HCT116 (cell line): ENCODE measurements around the gene HORMAD2. TPM values are rescaled to one million over a fixed set of nuclear protein-coding genes. Genes with fewer than 3 reads are reported as not detected.

Experiments
- ATAC-seq: fragments of 200-7000 bp; cut with Tn5 transposase; 2 replicates; pipeline ENCODE4 v1.9.1; 2020; ENCODE audit warnings: mild to moderate bottlenecking, moderate library complexity
- BruUV-seq: library from RNA; stranded (reverse); fragments of 400-500 nt; replicated peaks from 2 replicates; lab custom pipeline; 2021; lab: Mats Ljungman, UMichigan
- CTCF ChIA-PET: fragments of 300-600 bp; sonication (Branson Sonifier 250); formaldehyde crosslinking; loops from one replicate; lab custom pipeline; 2021; ENCODE audit warnings: antibody characterized with exemption; lab: Charles Lee
- POLR2A ChIA-PET: fragments of 300-600, 350-600 bp; sonication (Branson Sonifier 250); formaldehyde crosslinking; loops from one replicate; lab custom pipeline; 2021; ENCODE audit warnings: antibody characterized with exemption; lab: Charles Lee
- RAD21 ChIA-PET, 2 experiments: fragments of 300-600 bp; sonication (Branson Sonifier 250); formaldehyde crosslinking; loops; one replicate each; lab custom pipeline; 2023; ENCODE audit warnings: low total read pairs in 2 of 2; ENCODE audit not compliant: uncharacterized antibody in 2 of 2, unreplicated experiment in 2 of 2, low non-redundant PET in 1 of 2; lab: Charles Lee
- DNase-seq: peaks from one replicate; pipeline ENCODE4 v3.0.0-alpha.2; 2010; ENCODE audit warnings: low read depth, low spot score
- H2AFZ ChIP-seq: fragments of 200-600 bp; shearing (Covaris generic), sonication (generic); 2 replicates; pipeline ENCODE4 v1.6.1; 2017; ENCODE audit warnings: low read depth, mixed run types, mixed read lengths, antibody characterized with exemption, low read length; ENCODE audit not compliant: poor library complexity, severe bottlenecking
- H3K27ac ChIP-seq: 2 replicates; pipeline ENCODE4 v1.5.1; 2012; ENCODE audit warnings: low read depth, low read length
- H3K27me3 ChIP-seq: fragments of 200-600 bp; sonication (generic); 2 replicates; pipeline ENCODE4 v1.6.1; 2016; ENCODE audit warnings: mixed run types, low read length, mixed read lengths; ENCODE audit not compliant: insufficient read depth
- H3K36me3 ChIP-seq, 2 experiments: fragments of 200-500 bp in 1 of 2; fragments of 200-600 bp in 1 of 2; sonication (Bioruptor generic) in 1 of 2; sonication (generic) in 1 of 2; 2 replicates each; pipeline versions ENCODE4 v1.5.1 to v1.6.1; 2014 to 2016; ENCODE audit warnings: low read length in 2 of 2, inconsistent platforms in 1 of 2, mixed read lengths in 1 of 2, mixed run types in 1 of 2; ENCODE audit not compliant: insufficient read depth in 2 of 2, control insufficient read depth in 1 of 2
- H3K4me1 ChIP-seq, 2 experiments: fragments of 200-600 bp in 1 of 2; sonication (generic) in 1 of 2; 2 replicates each; pipeline versions ENCODE4 v1.5.1 to v1.6.1; 2012 to 2017; ENCODE audit warnings: low read length in 2 of 2, inconsistent platforms in 1 of 2, mild to moderate bottlenecking in 1 of 2, mixed read lengths in 1 of 2, mixed run types in 1 of 2, moderate library complexity in 1 of 2; ENCODE audit not compliant: insufficient read depth in 2 of 2, control insufficient read depth in 1 of 2
- H3K4me2 ChIP-seq: fragments of 200-600 bp; sonication (generic); 2 replicates; pipeline ENCODE4 v1.6.1; 2017; ENCODE audit warnings: mixed run types, low read length, mixed read lengths
- H3K4me3 ChIP-seq, 2 experiments: fragments of 200-600 bp in 1 of 2; sonication (generic) in 1 of 2; replicated peaks in 1 of 2; 2 replicates each; pipeline ENCODE4 v1.5.1; 2011 to 2016; ENCODE audit warnings: low read length in 2 of 2, control low read depth in 1 of 2, low read depth in 1 of 2, mild to moderate bottlenecking in 1 of 2, mixed read lengths in 1 of 2, mixed run types in 1 of 2
- H3K79me2 ChIP-seq: fragments of 200-600 bp; sonication (generic); 2 replicates; pipeline ENCODE4 v1.6.1; 2017; ENCODE audit warnings: mild to moderate bottlenecking, mixed run types, low read length, moderate library complexity, mixed read lengths; ENCODE audit not compliant: insufficient read depth
- H3K9ac ChIP-seq: fragments of 200-600 bp; sonication (generic); 2 replicates; pipeline ENCODE4 v1.6.1; 2016; ENCODE audit warnings: low read length, mixed read lengths
- H3K9me2 ChIP-seq: fragments of 200-600 bp; sonication (generic), shearing (Covaris generic); 2 replicates; pipeline ENCODE4 v1.6.1; 2017; ENCODE audit warnings: mixed run types, mild to moderate bottlenecking, moderate library complexity; ENCODE audit not compliant: insufficient read depth
- H3K9me3 ChIP-seq, 2 experiments: fragments of 200-500 bp in 1 of 2; fragments of 200-600 bp in 1 of 2; sonication (Bioruptor generic) in 1 of 2; sonication (generic) in 1 of 2; 2 replicates each; pipeline ENCODE4 v1.6.1; 2014 to 2017; ENCODE audit warnings: low read length in 2 of 2, mixed read lengths in 2 of 2, inconsistent platforms in 1 of 2, low read depth in 1 of 2, mild to moderate bottlenecking in 1 of 2, mixed run types in 1 of 2, moderate library complexity in 1 of 2; ENCODE audit not compliant: control insufficient read depth in 1 of 2, insufficient read depth in 1 of 2
- H4K20me1 ChIP-seq: fragments of 200-600 bp; sonication (generic), shearing (Covaris generic); 2 replicates; pipeline ENCODE4 v1.6.1; 2017; ENCODE audit warnings: mixed run types, mild to moderate bottlenecking, moderate library complexity; ENCODE audit not compliant: insufficient read depth
- CBX3 ChIP-seq: IDR thresholded peaks from 2 replicates; pipeline ENCODE4 v1.6.1; 2012; ENCODE audit warnings: low read depth
- CEBPB ChIP-seq: IDR thresholded peaks from 2 replicates; pipeline ENCODE4 v1.6.1; 2012; ENCODE audit warnings: low read depth
- ELF1 ChIP-seq: IDR thresholded peaks from 2 replicates; pipeline ENCODE4 v1.6.1; 2012; ENCODE audit warnings: low read depth, borderline replicate concordance
- EZH2 ChIP-seq: fragments of 200-600 bp; sonication (generic); IDR thresholded peaks from 2 replicates; pipeline ENCODE4 v1.6.1; 2017; ENCODE audit warnings: antibody characterized with exemption, mixed run types
- FOSL1 ChIP-seq: IDR thresholded peaks from 2 replicates; pipeline ENCODE4 v1.6.1; 2012; ENCODE audit warnings: low read depth
- POLR2AphosphoS5 ChIP-seq: IDR thresholded peaks from 2 replicates; pipeline ENCODE4 v1.6.1; 2011; ENCODE audit warnings: mild to moderate bottlenecking, low read depth, low read length, moderate library complexity
- SRF ChIP-seq: IDR thresholded peaks from 2 replicates; pipeline ENCODE4 v1.6.1; 2012; ENCODE audit warnings: low read depth
- TCF7L2 ChIP-seq: IDR thresholded peaks from 2 replicates; pipeline ENCODE4 v1.7.0; 2011; ENCODE audit warnings: borderline replicate concordance, inconsistent platforms; ENCODE audit not compliant: insufficient read depth, insufficient read length; ENCODE audit errors: extremely low read depth
- YY1 ChIP-seq: IDR thresholded peaks from 2 replicates; pipeline ENCODE4 v1.6.1; 2011; ENCODE audit warnings: low read length, low read depth, moderate library complexity, mild to moderate bottlenecking; ENCODE audit not compliant: insufficient replicate concordance; ENCODE audit errors: extremely low read depth
- ZFX ChIP-seq: fragments of 450-650 bp; IDR thresholded peaks from 2 replicates; pipeline ENCODE4 v1.6.1; 2017
- ZNF274 ChIP-seq: fragments of 200-500 bp; sonication (Bioruptor generic); IDR thresholded peaks from 2 replicates; pipeline ENCODE4 v1.6.1; 2014; ENCODE audit warnings: mild to moderate bottlenecking, low read depth, low read length, inconsistent platforms
- intact Hi-C: fragments of 100-400 bp; cut with micrococcal nuclease; formaldehyde crosslinking; loops from 2 replicates; pipeline ENCODE4 v1.10.0; 2022
- total RNA-seq: library from RNA; stranded (reverse); gene quantifications from one replicate; pipeline ENCODE4 v1.2.1, GENCODE V29; 2021; ENCODE audit not compliant: unreplicated experiment
- TF ChIP-seq, protein P1 (sequence below): IDR thresholded peaks from 2 replicates; pipeline ENCODE4 v1.6.1; 2012
- TF ChIP-seq, protein P2 (sequence below): IDR thresholded peaks from 2 replicates; pipeline ENCODE4 v1.6.1; 2012; ENCODE audit warnings: low read depth
- TF ChIP-seq, protein P3 (sequence below), 3 experiments: fragments of 200-600 bp in 1 of 3; sonication (generic) in 1 of 3; IDR thresholded peaks in 2 of 3; conservative IDR thresholded peaks in 1 of 3; 2 replicates each; pipeline ENCODE4 v1.5.1; 2012 to 2017; ENCODE audit warnings: low read depth in 2 of 3, low read length in 2 of 3, antibody characterized with exemption in 1 of 3, borderline replicate concordance in 1 of 3, control low read depth in 1 of 3, mild to moderate bottlenecking in 1 of 3, mixed read lengths in 1 of 3, mixed run types in 1 of 3, moderate library complexity in 1 of 3; ENCODE audit not compliant: insufficient read depth in 1 of 3

HORMAD2 gene
- total RNA-seq, 1 experiment from 2014 or later = not detected

DNA sequence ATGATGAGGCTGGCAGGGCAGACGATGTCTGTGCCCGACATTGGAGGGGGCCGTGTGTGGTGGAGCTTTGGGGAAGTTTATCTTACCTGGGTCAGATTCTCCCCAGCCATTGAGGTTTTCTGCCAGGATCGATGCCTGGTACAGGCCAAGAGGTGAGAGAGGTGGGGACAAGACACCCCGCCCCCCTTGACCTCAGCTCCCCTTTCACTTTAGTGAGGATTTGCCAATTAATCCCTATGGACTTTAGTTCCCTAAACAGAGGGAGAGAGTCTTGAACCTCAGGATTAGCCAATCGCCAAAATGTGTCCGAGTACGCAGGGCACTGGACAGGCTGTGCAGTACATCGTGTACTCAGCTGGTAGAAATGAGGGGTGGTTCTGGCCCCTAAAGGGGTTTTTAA, 541 bp downstream of the HORMAD2 start:
- TF ChIP-seq, protein P1, sequence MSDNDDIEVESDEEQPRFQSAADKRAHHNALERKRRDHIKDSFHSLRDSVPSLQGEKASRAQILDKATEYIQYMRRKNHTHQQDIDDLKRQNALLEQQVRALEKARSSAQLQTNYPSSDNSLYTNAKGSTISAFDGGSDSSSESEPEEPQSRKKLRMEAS = no peak
- TF ChIP-seq FOSL1 (no peak), ELF1 (no peak), YY1 (no peak), ZFX (no peak), TCF7L2 (no peak), ZNF274 (no peak), EZH2 (no peak), CBX3 (no peak), POLR2AphosphoS5 (no peak)
- RAD21 ChIA-PET = no interaction called here
- Histone ChIP-seq H3K4me3 (no peak overlapping the region), H3K27me3 (peaks cover 4% of the 10 kb centered on the region), H3K4me2 (no peak overlapping the region), H3K36me3 (no peaks in the 10 kb centered on the region), H3K9me3 (no peaks in the 10 kb centered on the region), H3K9me2 (no peaks in the 10 kb centered on the region), H3K27ac (no peak overlapping the region), H3K79me2 (no peaks in the 10 kb centered on the region), H3K4me1 (no peaks in the 10 kb centered on the region), H2AFZ (no peak overlapping the region), H3K9ac (no peak overlapping the region), H4K20me1 (no peaks in the 10 kb centered on the region)
- DNase-seq (no peak), ATAC-seq (no peak)
- CTCF ChIA-PET = no interaction called here
- intact Hi-C loops = no loop called here
- no TSS peak for BruUV-seq
- POLR2A ChIA-PET = no interaction called here

DNA sequence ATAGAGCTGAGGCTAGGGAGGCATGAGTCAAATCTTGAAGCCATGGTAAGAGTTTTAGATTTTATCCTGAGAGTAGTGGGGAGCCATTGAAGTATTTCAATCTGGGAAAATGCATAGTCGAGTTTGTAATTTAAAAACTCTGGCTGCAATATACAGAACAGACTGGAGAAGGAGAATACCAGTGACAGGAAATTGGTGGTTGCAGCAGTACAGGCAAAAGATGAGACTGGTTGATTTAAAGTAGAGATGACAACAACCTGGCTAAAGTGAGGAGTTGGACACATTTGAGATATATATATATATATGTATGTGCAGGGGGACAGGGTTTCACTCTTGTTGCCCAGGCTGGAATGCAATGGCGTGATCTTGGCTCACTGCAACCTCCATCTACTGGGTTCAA, 6.2 kb downstream of the HORMAD2 start:
- no peak overlapping the region for H2AFZ ChIP-seq
- no peaks in the 10 kb centered on the region for H3K36me3 ChIP-seq
- no peak overlapping the region for H3K4me3 ChIP-seq
- BruUV-seq = no TSS peak
- peaks cover 5 to 13% of the 10 kb centered on the region in 2 experiments; a peak in 3 of 4 replicates for H3K4me1 ChIP-seq
- no peak overlapping the region for H3K4me2 ChIP-seq
- H3K79me2 ChIP-seq = no peaks in the 10 kb centered on the region
- RAD21 ChIA-PET = interaction anchor here in 1 of 2 experiments (0.7 kb wide), 1 partner anchor 367 kb away, joined by 3 read pairs; no protein-coding TSS in a partner anchor
- CTCF ChIA-PET = interaction anchor here (1.0 kb wide), 1 partner anchor 451 kb away, joined by 4 read pairs; no protein-coding TSS in a partner anchor
- no peak for ATAC-seq
- POLR2A ChIA-PET = no interaction called here
- no peaks in the 10 kb centered on the region for H3K9me2 ChIP-seq
- H4K20me1 ChIP-seq = no peaks in the 10 kb centered on the region
- no peak for DNase-seq
- no peak overlapping the region for H3K27ac ChIP-seq
- no peaks in the 10 kb centered on the region for H3K27me3 ChIP-seq
- intact Hi-C loops = no loop called here
- H3K9me3 ChIP-seq = no peaks in the 10 kb centered on the region
- H3K9ac ChIP-seq = no peak overlapping the region
- no peak for TF ChIP-seq SRF
- TF ChIP-seq, protein P2, sequence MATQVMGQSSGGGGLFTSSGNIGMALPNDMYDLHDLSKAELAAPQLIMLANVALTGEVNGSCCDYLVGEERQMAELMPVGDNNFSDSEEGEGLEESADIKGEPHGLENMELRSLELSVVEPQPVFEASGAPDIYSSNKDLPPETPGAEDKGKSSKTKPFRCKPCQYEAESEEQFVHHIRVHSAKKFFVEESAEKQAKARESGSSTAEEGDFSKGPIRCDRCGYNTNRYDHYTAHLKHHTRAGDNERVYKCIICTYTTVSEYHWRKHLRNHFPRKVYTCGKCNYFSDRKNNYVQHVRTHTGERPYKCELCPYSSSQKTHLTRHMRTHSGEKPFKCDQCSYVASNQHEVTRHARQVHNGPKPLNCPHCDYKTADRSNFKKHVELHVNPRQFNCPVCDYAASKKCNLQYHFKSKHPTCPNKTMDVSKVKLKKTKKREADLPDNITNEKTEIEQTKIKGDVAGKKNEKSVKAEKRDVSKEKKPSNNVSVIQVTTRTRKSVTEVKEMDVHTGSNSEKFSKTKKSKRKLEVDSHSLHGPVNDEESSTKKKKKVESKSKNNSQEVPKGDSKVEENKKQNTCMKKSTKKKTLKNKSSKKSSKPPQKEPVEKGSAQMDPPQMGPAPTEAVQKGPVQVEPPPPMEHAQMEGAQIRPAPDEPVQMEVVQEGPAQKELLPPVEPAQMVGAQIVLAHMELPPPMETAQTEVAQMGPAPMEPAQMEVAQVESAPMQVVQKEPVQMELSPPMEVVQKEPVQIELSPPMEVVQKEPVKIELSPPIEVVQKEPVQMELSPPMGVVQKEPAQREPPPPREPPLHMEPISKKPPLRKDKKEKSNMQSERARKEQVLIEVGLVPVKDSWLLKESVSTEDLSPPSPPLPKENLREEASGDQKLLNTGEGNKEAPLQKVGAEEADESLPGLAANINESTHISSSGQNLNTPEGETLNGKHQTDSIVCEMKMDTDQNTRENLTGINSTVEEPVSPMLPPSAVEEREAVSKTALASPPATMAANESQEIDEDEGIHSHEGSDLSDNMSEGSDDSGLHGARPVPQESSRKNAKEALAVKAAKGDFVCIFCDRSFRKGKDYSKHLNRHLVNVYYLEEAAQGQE = no peak
- no peak for TF ChIP-seq CEBPB
- TF ChIP-seq, protein P1 = no peak
- TF ChIP-seq, protein P3, sequence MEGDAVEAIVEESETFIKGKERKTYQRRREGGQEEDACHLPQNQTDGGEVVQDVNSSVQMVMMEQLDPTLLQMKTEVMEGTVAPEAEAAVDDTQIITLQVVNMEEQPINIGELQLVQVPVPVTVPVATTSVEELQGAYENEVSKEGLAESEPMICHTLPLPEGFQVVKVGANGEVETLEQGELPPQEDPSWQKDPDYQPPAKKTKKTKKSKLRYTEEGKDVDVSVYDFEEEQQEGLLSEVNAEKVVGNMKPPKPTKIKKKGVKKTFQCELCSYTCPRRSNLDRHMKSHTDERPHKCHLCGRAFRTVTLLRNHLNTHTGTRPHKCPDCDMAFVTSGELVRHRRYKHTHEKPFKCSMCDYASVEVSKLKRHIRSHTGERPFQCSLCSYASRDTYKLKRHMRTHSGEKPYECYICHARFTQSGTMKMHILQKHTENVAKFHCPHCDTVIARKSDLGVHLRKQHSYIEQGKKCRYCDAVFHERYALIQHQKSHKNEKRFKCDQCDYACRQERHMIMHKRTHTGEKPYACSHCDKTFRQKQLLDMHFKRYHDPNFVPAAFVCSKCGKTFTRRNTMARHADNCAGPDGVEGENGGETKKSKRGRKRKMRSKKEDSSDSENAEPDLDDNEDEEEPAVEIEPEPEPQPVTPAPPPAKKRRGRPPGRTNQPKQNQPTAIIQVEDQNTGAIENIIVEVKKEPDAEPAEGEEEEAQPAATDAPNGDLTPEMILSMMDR (IDR thresholded peaks at IDR 0.05 in 2 of 3, conservative IDR thresholded peaks at IDR 0.05 in 1 of 3; ENCODE audit: borderline replicate concordance in 1 of 3, insufficient read depth in 1 of 3, low read depth in 2 of 3, low read length in 2 of 3) = no peak
- no peak for TF ChIP-seq POLR2AphosphoS5
- no peak for TF ChIP-seq ZFX
- no peak for TF ChIP-seq FOSL1
- no peak for TF ChIP-seq YY1
- TF ChIP-seq CBX3 = no peak
- no peak for TF ChIP-seq ZNF274
